H1 (cell line): ENCODE results near the gene PAX9. TPM values are rescaled to one million over a fixed set of nuclear protein-coding genes. Genes with fewer than 3 reads are reported as not detected.

ENCODE experiments used
- CTCF ChIA-PET: fragments of 300-600 bp; sonication (Branson Sonifier 250); formaldehyde crosslinking; loops from one replicate; lab custom pipeline; 2021; ENCODE audit not compliant: partially characterized antibody; lab: Charles Lee
- POLR2A ChIA-PET: fragments of 300-600 bp; sonication (Branson Sonifier 250); formaldehyde crosslinking; loops from one replicate; lab custom pipeline; 2021; ENCODE audit warnings: inconsistent platforms; ENCODE audit not compliant: partially characterized antibody; lab: Charles Lee
- DNase-seq, 2 experiments: peaks; one replicate each; pipeline versions ENCODE4 v3.0.0 to v3.0.0-alpha.2; 2010 to 2022; ENCODE audit warnings: low spot score in 2 of 2, low read depth in 1 of 2, mixed read lengths in 1 of 2
- FAIRE-seq: peaks from 2 replicates; lab custom pipeline; 2011; peaks lifted over from hg19 to GRCh38; lab: Jason Lieb, UNC
- H2AFZ ChIP-seq: 2 replicates; pipeline ENCODE4 v1.8.1; 2012; ENCODE audit warnings: low read length, inconsistent platforms
- H2AK5ac ChIP-seq: 2 replicates; pipeline ENCODE4 v1.6.1; 2013; ENCODE audit warnings: low read depth, low read length
- H2BK120ac ChIP-seq: replicated peaks from 2 replicates; pipeline ENCODE3; 2013; ENCODE audit warnings: low read depth, low read length, inconsistent platforms
- H2BK12ac ChIP-seq: 2 replicates; pipeline ENCODE4 v1.6.1; 2013; ENCODE audit warnings: low read depth, low read length
- H2BK15ac ChIP-seq: 2 replicates; pipeline ENCODE4 v1.6.1; 2013; ENCODE audit warnings: low read length
- H2BK20ac ChIP-seq: 2 replicates; pipeline ENCODE4 v1.6.1; 2013; ENCODE audit warnings: low read length
- H2BK5ac ChIP-seq: 2 replicates; pipeline ENCODE4 v1.6.1; 2013; ENCODE audit warnings: low read depth, low read length
- H3K14ac ChIP-seq: 2 replicates; pipeline ENCODE4 v1.6.1; 2013; ENCODE audit warnings: inconsistent platforms; ENCODE audit not compliant: insufficient read length
- H3K18ac ChIP-seq: 2 replicates; pipeline ENCODE4 v1.6.1; 2013; ENCODE audit warnings: low read length; ENCODE audit errors: extremely low read depth
- H3K23ac ChIP-seq: 2 replicates; pipeline ENCODE4 v1.6.1; 2013; ENCODE audit warnings: inconsistent platforms; ENCODE audit not compliant: insufficient read length
- H3K23me2 ChIP-seq: 2 replicates; pipeline ENCODE4 v1.6.1; 2013; ENCODE audit warnings: low read depth, low read length
- H3K27ac ChIP-seq: 2 replicates; pipeline ENCODE4 v1.6.1; 2011; ENCODE audit warnings: low read depth, low read length, inconsistent platforms
- H3K27me3 ChIP-seq, 4 experiments: replicated peaks in 1 of 4; 1 replicate in 1 of 4; 2 replicates in 3 of 4; pipeline versions ENCODE4 v1.6.1 to v1.8.1; 2011 to 2013; ENCODE audit warnings: low read length in 3 of 4, mild to moderate bottlenecking in 3 of 4, inconsistent platforms in 2 of 4, mixed read lengths in 2 of 4, moderate library complexity in 1 of 4; ENCODE audit not compliant: control insufficient read depth in 3 of 4, insufficient read depth in 3 of 4; ENCODE audit errors: extremely low read depth in 1 of 4
- H3K36me3 ChIP-seq, 4 experiments: 2 replicates each; pipeline versions ENCODE4 v1.6.1 to v1.8.1; 2011 to 2013; ENCODE audit warnings: mild to moderate bottlenecking in 4 of 4, low read length in 3 of 4, moderate library complexity in 2 of 4, control low read depth in 1 of 4, inconsistent platforms in 1 of 4; ENCODE audit not compliant: insufficient read depth in 4 of 4, control insufficient read depth in 2 of 4
- H3K4ac ChIP-seq: replicated peaks from 2 replicates; pipeline ENCODE3; 2013; ENCODE audit warnings: low read length, low read depth, mixed read lengths, inconsistent platforms; ENCODE audit not compliant: insufficient read length
- H3K4me1 ChIP-seq, 4 experiments: replicated peaks in 1 of 4; 1 replicate in 1 of 4; 2 replicates in 3 of 4; pipeline versions ENCODE4 v1.6.1 to v1.8.1; 2011 to 2013; ENCODE audit warnings: low read length in 3 of 4, inconsistent platforms in 2 of 4, mixed read lengths in 1 of 4; ENCODE audit not compliant: insufficient read depth in 4 of 4, control insufficient read depth in 3 of 4
- H3K4me2 ChIP-seq, 2 experiments: 2 replicates each; pipeline versions ENCODE4 v1.6.1 to v1.8.1; 2011 to 2013; ENCODE audit warnings: low read depth in 2 of 2, low read length in 2 of 2, control low read depth in 1 of 2, inconsistent platforms in 1 of 2, mild to moderate bottlenecking in 1 of 2; ENCODE audit not compliant: insufficient read depth in 1 of 2
- H3K4me3 ChIP-seq, 4 experiments: fragments of 200-600, 300-600 bp in 1 of 4; sonication (generic), shearing (Covaris generic), sonication (Bioruptor Twin) in 1 of 4; 2 replicates each; pipeline versions ENCODE4 v1.5.1 to v1.8.1; 2011 to 2016; ENCODE audit warnings: low read length in 4 of 4, low read depth in 3 of 4, control low read depth in 2 of 4, inconsistent platforms in 2 of 4, mild to moderate bottlenecking in 2 of 4, mixed read lengths in 1 of 4, moderate library complexity in 1 of 4; ENCODE audit not compliant: insufficient read depth in 2 of 4; ENCODE audit errors: extremely low read depth in 1 of 4
- H3K56ac ChIP-seq: replicated peaks from 2 replicates; pipeline ENCODE3; 2013; ENCODE audit warnings: low read depth, mild to moderate bottlenecking, mixed read lengths, low read length, inconsistent platforms; ENCODE audit not compliant: insufficient read length
- H3K79me1 ChIP-seq: 2 replicates; pipeline ENCODE4 v1.6.1; 2013; ENCODE audit warnings: low read depth, low read length, control low read depth
- H3K79me2 ChIP-seq, 2 experiments: 2 replicates each; pipeline versions ENCODE4 v1.6.1 to v1.8.1; 2012 to 2013; ENCODE audit warnings: low read length in 2 of 2, mild to moderate bottlenecking in 2 of 2, inconsistent platforms in 1 of 2; ENCODE audit not compliant: insufficient read depth in 2 of 2, control insufficient read depth in 1 of 2
- H3K9ac ChIP-seq, 4 experiments: replicated peaks in 1 of 4; 1 replicate in 1 of 4; 2 replicates in 3 of 4; pipeline versions ENCODE4 v1.6.1 to v1.8.1; 2011 to 2013; ENCODE audit warnings: low read depth in 3 of 4, low read length in 3 of 4, control low read depth in 2 of 4, mild to moderate bottlenecking in 2 of 4, moderate library complexity in 2 of 4, inconsistent platforms in 1 of 4; ENCODE audit errors: extremely low read depth in 1 of 4
- H3K9me3 ChIP-seq, 2 experiments: 2 replicates each; pipeline versions ENCODE4 v1.6.1 to v1.8.1; 2012 to 2013; ENCODE audit warnings: mild to moderate bottlenecking in 2 of 2, moderate library complexity in 2 of 2, control low read depth in 1 of 2, inconsistent platforms in 1 of 2, low read depth in 1 of 2, low read length in 1 of 2, mixed read lengths in 1 of 2; ENCODE audit not compliant: insufficient read depth in 2 of 2
- H4K20me1 ChIP-seq, 2 experiments: replicated peaks in 1 of 2; 2 replicates each; pipeline versions ENCODE3 to v1.8.1; 2011 to 2013; ENCODE audit warnings: inconsistent platforms in 2 of 2, low read length in 2 of 2, mild to moderate bottlenecking in 1 of 2; ENCODE audit not compliant: insufficient read depth in 2 of 2, control insufficient read depth in 1 of 2
- H4K5ac ChIP-seq: 2 replicates; pipeline ENCODE4 v1.6.1; 2013; ENCODE audit warnings: low read length, low read depth, mixed read lengths, inconsistent platforms; ENCODE audit not compliant: insufficient read length
- H4K8ac ChIP-seq: 2 replicates; pipeline ENCODE4 v1.8.0; 2013; ENCODE audit warnings: mild to moderate bottlenecking, moderate library complexity, low read length, inconsistent platforms; ENCODE audit not compliant: insufficient read depth; ENCODE audit errors: extremely low read depth
- H4K91ac ChIP-seq: replicated peaks from 2 replicates; pipeline ENCODE3; 2013; ENCODE audit warnings: low read length, mixed read lengths, inconsistent platforms; ENCODE audit not compliant: insufficient read length
- CBX5 ChIP-seq: fragments of 300-800, 300-1000 bp; sonication (generic); IDR thresholded peaks from 2 replicates; pipeline ENCODE4 v1.7.1; 2016; ENCODE audit warnings: antibody characterized with exemption, low read length, low read depth
- CBX8 ChIP-seq: fragments of 300-800, 300-1000 bp; sonication (generic); IDR thresholded peaks from 2 replicates; pipeline ENCODE4 v1.7.1; 2016; ENCODE audit warnings: low read depth, low read length, borderline replicate concordance
- CTBP2 ChIP-seq: IDR thresholded peaks from 2 replicates; pipeline ENCODE4 v1.7.0; 2011; ENCODE audit warnings: borderline replicate concordance, mild to moderate bottlenecking, moderate library complexity, mixed read lengths, low read length; ENCODE audit not compliant: insufficient read depth, insufficient read length
- EP300 ChIP-seq, 2 experiments: IDR thresholded peaks; 1 replicate in 1 of 2; 2 replicates in 1 of 2; pipeline ENCODE4 v1.6.1; 2011 to 2012; ENCODE audit warnings: low read depth in 2 of 2, low read length in 2 of 2, mild to moderate bottlenecking in 2 of 2, borderline replicate concordance in 1 of 2, inconsistent platforms in 1 of 2, moderate library complexity in 1 of 2
- JUN ChIP-seq: IDR thresholded peaks from 2 replicates; pipeline ENCODE4 v1.6.1; 2011; ENCODE audit warnings: low read depth, mild to moderate bottlenecking, improper control_type of control experiment, low read length
- RNF2 ChIP-seq: fragments of 200-900, 300-1000 bp; sonication (generic); IDR thresholded peaks from 2 replicates; pipeline ENCODE4 v1.7.1; 2016; ENCODE audit warnings: borderline replicate concordance, low read depth, mild to moderate bottlenecking, antibody characterized with exemption, low read length; ENCODE audit not compliant: poor library complexity, severe bottlenecking; ENCODE audit errors: missing control alignments
- SUZ12 ChIP-seq: fragments of 200-600 bp; sonication (generic); IDR thresholded peaks from 2 replicates; pipeline ENCODE4 v1.6.1; 2012; ENCODE audit warnings: mild to moderate bottlenecking, inconsistent platforms, low read length, moderate library complexity, mixed read lengths
- ZNF274 ChIP-seq: IDR thresholded peaks from 2 replicates; pipeline ENCODE4 v1.7.0; 2012; ENCODE audit warnings: low read length, borderline replicate concordance; ENCODE audit errors: extremely low read depth
- WGBS, 2 experiments: shearing (Covaris generic) in 1 of 2; methylation state at CpG; one replicate each; pipeline versions ENCODE4 v1.1.6 to v1.1.7; 2013 to 2015; ENCODE audit warnings: low lambda C conversion rate in 2 of 2, mixed read lengths in 2 of 2, inconsistent platforms in 1 of 2, low coverage in 1 of 2, missing lambda C conversion rate in 1 of 2; ENCODE audit not compliant: insufficient replicate concordance in 2 of 2, insufficient coverage in 1 of 2, insufficient read length in 1 of 2; ENCODE audit errors: extremely low coverage in 1 of 2, missing lambda C conversion rate in 1 of 2; 5-methylcytosine and 5-hydroxymethylcytosine counted together
- polyA plus RNA-seq, 7 experiments: library from polyadenylated mRNA; depleted of rRNA in 3 of 7; stranded (reverse) in 5 of 7; unstranded in 2 of 7; fragments of >200 nt in 5 of 7; fragments of 200-250 nt in 2 of 7; gene quantifications; 1 replicate in 5 of 7; 2 replicates in 1 of 7; 4 replicates in 1 of 7; pipeline versions ENCODE4 v1.2.1 to v1.2.3, GENCODE V29; 2011 to 2013; ENCODE audit warnings: missing spikeins in 2 of 7, mixed read lengths in 2 of 7
- total RNA-seq: library from RNA; stranded (reverse); fragmentation: NEBNext Ultra II Directional; extraction: Animal tissue kit (Norgen Biotek cat#: 25700); gene quantifications from 2 replicates; pipeline ENCODE4 v1.2.1, GENCODE V29; 2021
- TF ChIP-seq, protein P1 (sequence below): IDR thresholded peaks from 2 replicates; pipeline ENCODE4 v1.6.1; 2012; ENCODE audit warnings: inconsistent platforms

Gene PAX9
- total and polyA plus RNA-seq, 2 of the 8 experiments (the other 6 are each of a cell fraction or from before 2014, with no cell fraction given), result 0.05 TPM; not detected in 1

DNA sequence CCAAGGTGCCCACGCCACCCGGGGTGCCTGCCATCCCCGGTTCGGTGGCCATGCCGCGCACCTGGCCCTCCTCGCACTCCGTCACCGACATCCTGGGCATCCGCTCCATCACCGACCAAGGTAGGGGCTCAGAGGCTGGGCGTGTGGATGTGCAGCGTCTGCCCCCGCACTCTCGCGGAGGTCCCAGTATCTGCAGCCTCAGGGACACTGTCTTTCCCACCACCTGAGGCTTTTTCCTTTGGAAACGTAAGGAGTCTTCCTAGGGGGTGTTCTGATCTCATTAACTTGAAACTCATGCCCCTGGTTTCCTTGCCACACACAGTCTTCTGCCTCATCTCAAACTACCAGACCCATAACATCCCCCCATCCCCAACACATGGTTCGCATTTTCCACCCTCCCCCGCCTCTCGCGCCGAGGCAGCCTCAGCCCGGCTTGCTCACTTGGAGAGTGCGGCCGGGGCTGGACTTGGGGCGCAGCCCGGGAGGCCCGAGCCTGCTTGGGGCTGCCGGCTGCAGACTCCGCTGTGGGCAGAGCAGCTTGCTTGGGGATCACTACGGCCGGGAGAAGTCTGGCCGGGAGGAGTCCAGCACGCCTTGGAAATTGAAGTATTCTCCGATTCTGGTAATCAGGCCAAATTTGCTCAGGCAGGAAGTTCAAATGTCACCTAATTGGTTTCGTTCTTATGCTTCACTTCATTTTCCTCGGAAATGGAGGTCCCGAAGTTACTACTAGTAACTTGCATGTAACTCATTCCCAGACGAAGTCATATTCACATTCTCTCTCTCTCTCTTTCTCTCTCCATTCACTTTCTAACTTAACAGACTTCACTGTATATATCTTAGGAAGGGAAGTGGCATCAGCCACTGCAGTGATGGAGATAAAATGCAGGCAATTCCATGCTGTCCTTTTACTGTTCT lies 2.0 kb downstream of the PAX9 start:
- peak overlapping the region; percentile 78; the same call in 1 of the 2 replicates for H3K18ac ChIP-seq
- H2AFZ ChIP-seq, result no peak overlapping the region
- H2BK5ac ChIP-seq, result no peak overlapping the region
- H3K36me3 ChIP-seq, result peaks cover 0 to 3% (median 0%) of the 10 kb centered on the region in 4 experiments; a peak in 1 of 8 replicates
- CTCF ChIA-PET, result interaction anchor here (0.6 to 9.9 kb wide), 6 partner anchors 8 to 488 kb away, joined by 3 to 132 read pairs (median 5); no protein-coding TSS in a partner anchor
- no peaks in the 10 kb centered on the region for H3K79me1 ChIP-seq
- FAIRE-seq, result no peak
- peaks cover 32 to 46% of the 10 kb centered on the region in 2 experiments for H4K20me1 ChIP-seq
- H3K4me2 ChIP-seq, result peak overlapping the region; percentile 67 to 75
- H3K4me1 ChIP-seq, result peaks cover 4 to 24% (median 17%) of the 10 kb centered on the region in 4 experiments
- H2BK15ac ChIP-seq, result no peak overlapping the region
- H3K56ac ChIP-seq, result no peak overlapping the region
- no peak overlapping the region for H3K9ac ChIP-seq
- 2% methylated on average over 37 of the region's 39 CpGs; no CpG with 5 or more reads in 1 of the 2 experiments for WGBS, 2 experiments
- no peaks in the 10 kb centered on the region for H3K79me2 ChIP-seq
- H2BK12ac ChIP-seq, result no peak overlapping the region
- H3K4ac ChIP-seq, result no peak overlapping the region
- no peak overlapping the region for H4K5ac ChIP-seq
- peaks cover 11% of the 10 kb centered on the region; the same call in 1 of the 2 replicates for H3K23me2 ChIP-seq
- no peak overlapping the region for H3K27ac ChIP-seq
- DNase-seq, result peak in 1 of 2 experiments; percentile 80
- H3K14ac ChIP-seq, result no peak overlapping the region
- POLR2A ChIA-PET, result no interaction called here
- no peak overlapping the region for H3K23ac ChIP-seq
- H4K91ac ChIP-seq, result no peak overlapping the region
- no peaks in the 10 kb centered on the region for H3K9me3 ChIP-seq
- H4K8ac ChIP-seq, result no peak overlapping the region
- peak overlapping the region; percentile 32; the same call in 1 of the 2 replicates for H2BK20ac ChIP-seq
- H2AK5ac ChIP-seq, result no peak overlapping the region
- no peak overlapping the region for H2BK120ac ChIP-seq
- H3K27me3 ChIP-seq, result peaks cover 86 to 98% (median 92%) of the 10 kb centered on the region in 4 experiments
- H3K4me3 ChIP-seq, result peak overlapping the region in 3 of 4 experiments; percentile 32 to 62 (median 33); a peak in 6 of 8 replicates
- TF ChIP-seq CBX5, result no peak
- no peak for TF ChIP-seq ZNF274
- no peak for TF ChIP-seq EP300 (IDR thresholded peaks at IDR 0.05; ENCODE audit: borderline replicate concordance in 1 of 2, low read depth in 2 of 2, low read length in 2 of 2)
- peak; percentile 64; the same call in 1 of the 2 replicates for TF ChIP-seq CBX8
- TF ChIP-seq JUN, result no peak
- peak; percentile 94 for TF ChIP-seq SUZ12
- peak; percentile 89 for TF ChIP-seq RNF2
- TF ChIP-seq CTBP2, result peak; percentile 99
- TF ChIP-seq, protein P1, sequence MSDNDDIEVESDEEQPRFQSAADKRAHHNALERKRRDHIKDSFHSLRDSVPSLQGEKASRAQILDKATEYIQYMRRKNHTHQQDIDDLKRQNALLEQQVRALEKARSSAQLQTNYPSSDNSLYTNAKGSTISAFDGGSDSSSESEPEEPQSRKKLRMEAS, result peak; percentile 59
